Mesodermal cell (in vitro differentiated cells): ENCODE results near the gene RHOBTB1.

Experiments used
- H3K27ac ChIP-seq: 2 replicates; pipeline ENCODE4 v1.7.0; 2013; ENCODE audit warnings: mild to moderate bottlenecking, low read depth, low read length, moderate library complexity; ENCODE audit not compliant: severe bottlenecking
- H3K36me3 ChIP-seq: 2 replicates; pipeline ENCODE4 v1.7.1; 2013; ENCODE audit warnings: mild to moderate bottlenecking, low read length, moderate library complexity; ENCODE audit not compliant: control insufficient read depth, insufficient read depth
- H3K4me1 ChIP-seq: one replicate; pipeline ENCODE4 v1.7.1; 2013; ENCODE audit warnings: mild to moderate bottlenecking, low read length; ENCODE audit not compliant: insufficient read depth, control insufficient read depth, poor library complexity, severe bottlenecking
- H3K4me3 ChIP-seq: 2 replicates; pipeline ENCODE4 v1.7.0; 2013; ENCODE audit warnings: low read length, control low read depth, mild to moderate bottlenecking; ENCODE audit not compliant: insufficient read depth, poor library complexity, severe bottlenecking; ENCODE audit errors: extremely low read depth
- H3K9me3 ChIP-seq: 2 replicates; pipeline ENCODE4 v1.7.1; 2013; ENCODE audit warnings: mild to moderate bottlenecking, low read length, moderate library complexity; ENCODE audit not compliant: control insufficient read depth
- WGBS, 2 experiments: methylation state at CpG; one replicate each; pipeline ENCODE4 v1.1.5; 2013; ENCODE audit warnings: missing lambda C conversion rate in 2 of 2; ENCODE audit not compliant: insufficient coverage in 2 of 2; 5-methylcytosine and 5-hydroxymethylcytosine counted together

The RHOBTB1 gene

DNA sequence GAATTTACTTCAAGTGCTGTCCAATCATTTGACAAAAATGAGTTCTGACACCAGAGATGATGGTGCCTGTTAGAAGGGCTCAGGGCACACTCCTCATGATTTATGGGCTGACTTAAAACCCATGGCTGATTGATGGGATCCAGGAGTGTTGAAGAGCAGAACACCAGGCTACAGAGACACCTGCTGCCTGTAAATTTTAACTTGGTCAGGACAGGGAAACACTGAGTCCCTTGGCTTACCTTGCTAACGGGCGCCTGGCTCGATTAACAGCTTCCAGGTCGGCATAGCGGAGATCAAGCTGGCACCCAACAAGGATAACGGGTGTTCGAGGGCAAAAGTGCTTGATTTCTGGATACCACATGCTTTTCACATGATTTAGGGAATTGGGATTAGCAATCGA lies 51.4 kb downstream of the RHOBTB1 start:
- H3K4me1 ChIP-seq: no peaks in the 10 kb centered on the region
- H3K4me3 ChIP-seq: no peak overlapping the region
- WGBS, 2 experiments: 94 to 96% methylated on average over 7 to 8 of the region's 8 CpGs
- H3K9me3 ChIP-seq: no peaks in the 10 kb centered on the region
- peaks cover 40% of the 10 kb centered on the region for H3K36me3 ChIP-seq
- no peak overlapping the region for H3K27ac ChIP-seq

- WGBS, 2 experiments: 89 to 100% methylated on average over 1 of the region's 1 CpG
- H3K9me3 ChIP-seq: no peaks in the 10 kb centered on the region
Observed at GRCh38 chr10:60890811-60891210, 53.2 kb downstream of the RHOBTB1 start.

GRCh38 chr10:60883187-60883586 lies 60.8 kb downstream of the RHOBTB1 start:
- Histone ChIP-seq H3K9me3 (no peaks in the 10 kb centered on the region), H3K36me3 (peaks cover 77% of the 10 kb centered on the region), H3K4me3 (no peak overlapping the region), H3K4me1 (no peaks in the 10 kb centered on the region), H3K27ac (no peak overlapping the region)
- WGBS, 2 experiments: 88 to 94% methylated on average over 5 of the region's 6 CpGs

More at GRCh38 chr10:60890811-60891210, 53.2 kb downstream of the RHOBTB1 start:
- H3K4me3 ChIP-seq: no peak overlapping the region
- H3K4me1 ChIP-seq: no peaks in the 10 kb centered on the region
- H3K36me3 ChIP-seq: peaks cover 50% of the 10 kb centered on the region
- no peak overlapping the region for H3K27ac ChIP-seq

- peaks cover 78% of the 10 kb centered on the region for H3K36me3 ChIP-seq
- no peaks in the 10 kb centered on the region for H3K4me1 ChIP-seq
- H3K4me3 ChIP-seq: no peak overlapping the region
- H3K9me3 ChIP-seq: no peaks in the 10 kb centered on the region
- 85 to 90% methylated on average over 2 to 3 of the region's 3 CpGs for WGBS, 2 experiments
- no peak overlapping the region for H3K27ac ChIP-seq
Observed at GRCh38 chr10:60878224-60878623, 65.8 kb downstream of the RHOBTB1 start.

DNA sequence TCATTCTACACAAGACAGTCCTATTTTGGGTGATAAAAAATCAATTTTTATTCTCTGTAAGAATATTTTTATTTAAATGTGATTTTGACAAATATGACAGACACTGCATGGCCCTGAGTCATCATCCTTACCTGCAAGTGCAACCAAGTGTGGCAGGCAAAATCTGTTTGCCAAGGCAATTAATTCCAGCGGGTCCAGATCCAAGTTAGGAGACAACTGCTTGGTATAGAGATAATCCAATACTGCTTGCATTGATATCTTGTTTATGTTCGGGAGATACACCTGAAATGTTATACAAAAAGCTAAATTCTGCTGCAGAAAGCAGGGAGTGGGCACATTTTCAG lies 66.2 kb downstream of the RHOBTB1 start:
- Histone ChIP-seq H3K36me3 (peaks cover 78% of the 10 kb centered on the region), H3K4me1 (no peaks in the 10 kb centered on the region), H3K9me3 (no peaks in the 10 kb centered on the region), H3K27ac (no peak overlapping the region), H3K4me3 (no peak overlapping the region)
- WGBS, 2 experiments: 100% methylated on average over 2 of the region's 2 CpGs

DNA sequence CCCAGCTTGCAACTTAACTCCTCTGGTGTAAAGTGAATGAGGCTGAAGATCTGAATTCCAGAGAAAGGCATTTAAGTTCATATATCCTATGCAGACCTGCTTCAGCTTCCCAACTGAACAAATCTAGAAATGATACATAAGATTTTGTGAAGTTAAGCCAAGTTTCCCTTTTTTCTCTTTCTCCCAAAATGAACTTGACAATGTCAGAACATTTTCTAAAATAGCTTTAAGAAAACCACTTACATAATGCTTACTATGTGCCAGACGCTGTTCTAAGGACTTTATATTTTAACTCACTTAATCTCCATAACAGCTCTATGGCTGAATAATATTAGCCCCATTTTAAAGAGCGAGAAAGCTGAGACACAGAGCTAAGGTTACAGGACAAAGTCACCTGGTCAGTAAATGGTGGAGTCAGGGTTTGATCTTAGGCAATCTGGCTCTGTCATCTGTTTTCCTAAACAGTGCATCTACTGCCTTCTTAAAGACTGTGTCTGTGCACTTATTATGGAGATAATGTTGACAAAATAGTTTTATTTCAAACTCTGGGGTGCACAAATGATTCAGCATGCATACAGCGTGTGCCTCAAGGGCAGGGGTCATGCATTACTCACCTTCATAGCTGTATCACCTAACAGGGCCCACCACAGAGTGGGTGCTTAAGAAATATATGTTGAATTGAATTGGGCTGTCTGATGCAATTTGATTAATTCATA lies 66.8 kb downstream of the RHOBTB1 start:
- Histone ChIP-seq H3K9me3 (no peaks in the 10 kb centered on the region), H3K4me3 (no peak overlapping the region), H3K27ac (no peak overlapping the region), H3K4me1 (no peaks in the 10 kb centered on the region), H3K36me3 (peaks cover 80% of the 10 kb centered on the region)
- WGBS, 2 experiments: 90% methylated on average over 3 of the region's 3 CpGs; no CpG with 5 or more reads in 1 of the 2 experiments

DNA sequence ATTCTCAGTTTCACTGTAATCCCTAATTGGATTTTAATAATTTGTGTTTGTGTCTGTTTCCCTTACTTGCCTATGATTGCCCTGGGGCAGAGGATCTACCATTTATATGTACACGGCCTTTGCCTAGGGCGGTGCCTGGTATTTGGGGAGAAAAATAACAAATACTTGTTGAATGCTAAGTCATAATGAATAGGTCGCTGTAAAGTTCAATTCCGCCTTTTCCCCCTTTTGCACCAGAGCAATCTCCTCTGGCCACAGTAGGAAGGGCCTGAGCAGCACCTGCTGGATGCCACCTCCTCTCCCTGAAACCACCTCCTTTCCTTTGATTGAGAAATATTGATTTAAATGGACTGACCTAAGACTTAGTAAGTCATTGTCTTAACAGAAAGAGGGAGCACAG lies 70.2 kb downstream of the RHOBTB1 start:
- no peak overlapping the region for H3K27ac ChIP-seq
- WGBS, 2 experiments: 100% methylated on average over 2 of the region's 4 CpGs; no CpG with 5 or more reads in 1 of the 2 experiments
- no peaks in the 10 kb centered on the region for H3K4me1 ChIP-seq
- peaks cover 84% of the 10 kb centered on the region for H3K36me3 ChIP-seq
- no peaks in the 10 kb centered on the region for H3K9me3 ChIP-seq
- no peak overlapping the region for H3K4me3 ChIP-seq

GRCh38 chr10:60872451-60872850 lies 71.5 kb downstream of the RHOBTB1 start:
- Histone ChIP-seq H3K4me1 (no peaks in the 10 kb centered on the region), H3K36me3 (peaks cover 72% of the 10 kb centered on the region), H3K4me3 (no peak overlapping the region), H3K9me3 (no peaks in the 10 kb centered on the region), H3K27ac (no peak overlapping the region)
- 98 to 99% methylated on average over 8 to 9 of the region's 11 CpGs for WGBS, 2 experiments

DNA sequence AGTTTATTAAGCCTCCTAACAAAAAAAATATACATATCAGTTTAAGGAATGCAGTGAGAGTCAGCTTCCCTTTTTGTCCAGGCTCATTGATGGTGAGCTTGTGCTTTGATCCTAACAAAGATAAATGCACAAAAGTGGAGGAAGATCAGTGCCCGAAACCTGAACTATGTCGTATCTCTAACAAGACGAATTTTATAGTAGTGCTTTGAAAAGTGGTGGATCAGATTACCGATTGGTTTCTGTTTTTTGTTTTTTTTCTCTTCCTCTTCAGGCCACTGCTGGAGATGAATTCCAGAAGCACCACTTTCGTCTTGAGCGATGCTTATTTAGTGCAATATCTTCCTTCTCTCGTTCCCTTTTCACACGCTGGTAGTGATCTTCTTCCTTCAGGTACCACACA lies 72.8 kb downstream of the RHOBTB1 start:
- WGBS, 2 experiments: 92 to 96% methylated on average over 6 to 8 of the region's 8 CpGs
- Histone ChIP-seq H3K36me3 (peaks cover 65% of the 10 kb centered on the region), H3K27ac (no peak overlapping the region)

GRCh38 chr10:60870803-60871202 lies 73.2 kb downstream of the RHOBTB1 start:
- WGBS, 2 experiments: 100% methylated on average over 1 of the region's 3 CpGs
- H3K27ac ChIP-seq: no peak overlapping the region
- H3K4me3 ChIP-seq: no peak overlapping the region
- no peaks in the 10 kb centered on the region for H3K4me1 ChIP-seq
- H3K36me3 ChIP-seq: peaks cover 63% of the 10 kb centered on the region
- no peaks in the 10 kb centered on the region for H3K9me3 ChIP-seq

More for the DNA sequence above, 72.8 kb downstream of the RHOBTB1 start:
- Histone ChIP-seq H3K4me1 (no peaks in the 10 kb centered on the region), H3K9me3 (no peaks in the 10 kb centered on the region), H3K4me3 (no peak overlapping the region)

DNA sequence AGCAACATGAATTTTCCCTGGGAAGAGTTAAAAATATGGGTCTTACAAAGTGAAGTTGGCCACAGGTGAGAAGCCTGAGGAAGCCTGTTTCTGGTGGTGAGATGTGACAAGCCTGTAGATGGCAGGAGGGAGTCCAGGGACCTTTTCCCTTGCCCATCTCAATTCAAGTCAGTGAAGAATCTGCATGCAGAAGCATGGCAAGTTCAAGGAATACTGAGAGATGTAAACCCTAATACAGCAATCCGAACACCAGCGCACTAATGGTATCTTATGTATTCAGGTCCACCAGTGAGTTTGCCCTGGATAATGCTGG lies 73.6 kb downstream of the RHOBTB1 start:
- H3K27ac ChIP-seq: no peak overlapping the region
- no peaks in the 10 kb centered on the region for H3K9me3 ChIP-seq
- H3K36me3 ChIP-seq: peaks cover 59% of the 10 kb centered on the region
- WGBS, 2 experiments: no CpG with 5 or more reads among the region's 2 CpGs
- H3K4me3 ChIP-seq: no peak overlapping the region
- H3K4me1 ChIP-seq: no peaks in the 10 kb centered on the region
